CD4-positive, CD25-positive, alpha-beta regulatory T cell (primary cell): Measurements from ENCODE around the gene RELCH. TPM values are rescaled to one million over a fixed set of nuclear protein-coding genes. Genes with fewer than 3 reads are reported as not detected.

ENCODE experiments used
- ATAC-seq, 2 donors: fragments of 150-1000 bp; cut with Tn5 transposase; one replicate each; pipeline ENCODE4 v1.10.0; 2021; ENCODE audit warnings: low read depth in 2 of 2, moderate number of reproducible peaks in 2 of 2, moderate library complexity in 1 of 2
- DNase-seq, 3 donors: peaks; one replicate each; pipeline versions ENCODE4 v3.0.0 to v3.0.0-alpha.2; 2012 to 2022; ENCODE audit warnings: mixed read lengths in 1 of 3
- H3K27ac ChIP-seq: one replicate; pipeline ENCODE4 v1.7.0; 2013; ENCODE audit warnings: mild to moderate bottlenecking, low read length; ENCODE audit not compliant: insufficient read depth, poor library complexity, severe bottlenecking
- H3K27me3 ChIP-seq: one replicate; pipeline ENCODE4 v1.7.0; 2013; ENCODE audit warnings: low read length; ENCODE audit not compliant: control insufficient read depth, insufficient read depth
- H3K36me3 ChIP-seq: one replicate; pipeline ENCODE4 v1.7.0; 2013; ENCODE audit warnings: mild to moderate bottlenecking, low read length, moderate library complexity; ENCODE audit not compliant: control insufficient read depth, insufficient read depth
- H3K4me1 ChIP-seq: 2 replicates; pipeline ENCODE4 v1.7.0; 2013; ENCODE audit warnings: mild to moderate bottlenecking, low read length; ENCODE audit not compliant: insufficient read depth, control insufficient read depth, poor library complexity, severe bottlenecking
- H3K4me3 ChIP-seq: one replicate; pipeline ENCODE4 v1.7.0; 2013; ENCODE audit warnings: low read depth, mild to moderate bottlenecking, low read length, moderate library complexity
- H3K9me3 ChIP-seq, 2 experiments: 1 replicate in 1 of 2; 2 replicates in 1 of 2; pipeline ENCODE4 v1.7.0; 2013; ENCODE audit warnings: low read length in 2 of 2, mild to moderate bottlenecking in 1 of 2, moderate library complexity in 1 of 2; ENCODE audit not compliant: control insufficient read depth in 2 of 2
- H3K27ac Mint-ChIP-seq, 3 donors: one replicate each; pipeline ENCODE4 v1.8.0; 2020 to 2022; ENCODE audit warnings: mild to moderate bottlenecking in 3 of 3, mixed read lengths in 3 of 3, moderate library complexity in 2 of 3
- H3K27me3 Mint-ChIP-seq: one replicate; pipeline ENCODE4 v1.8.0; 2022; ENCODE audit warnings: mild to moderate bottlenecking, mixed read lengths
- H3K36me3 Mint-ChIP-seq: one replicate; pipeline ENCODE4 v1.8.0; 2020; ENCODE audit warnings: mixed read lengths
- H3K4me1 Mint-ChIP-seq, 4 donors: one replicate each; pipeline ENCODE4 v1.8.0; 2020 to 2022; ENCODE audit warnings: mixed read lengths in 4 of 4, mild to moderate bottlenecking in 1 of 4
- H3K4me3 Mint-ChIP-seq, 4 donors: one replicate each; pipeline ENCODE4 v1.8.0; 2020 to 2022; ENCODE audit warnings: mild to moderate bottlenecking in 4 of 4, mixed read lengths in 4 of 4, moderate library complexity in 3 of 4
- H3K9me3 Mint-ChIP-seq, 7 donors: one replicate each; pipeline ENCODE4 v1.8.0; 2020 to 2022; ENCODE audit warnings: mixed read lengths in 7 of 7, mild to moderate bottlenecking in 3 of 7, moderate library complexity in 2 of 7
- polyA plus RNA-seq, 4 donors: library from polyadenylated mRNA; unstranded; fragments of 300-500 nt; fragmentation: Illumina TruSeq; gene quantifications; one replicate each; pipeline ENCODE4 v1.2.3, GENCODE V29; 2021
- total RNA-seq: library from RNA; stranded (reverse); gene quantifications from one replicate; pipeline ENCODE4 v1.2.3, GENCODE V29; 2022

Gene RELCH
- total and polyA plus RNA-seq, 5 donors from 2014 or later, result 7.6 to 76.5 (median 9.3) TPM

DNA sequence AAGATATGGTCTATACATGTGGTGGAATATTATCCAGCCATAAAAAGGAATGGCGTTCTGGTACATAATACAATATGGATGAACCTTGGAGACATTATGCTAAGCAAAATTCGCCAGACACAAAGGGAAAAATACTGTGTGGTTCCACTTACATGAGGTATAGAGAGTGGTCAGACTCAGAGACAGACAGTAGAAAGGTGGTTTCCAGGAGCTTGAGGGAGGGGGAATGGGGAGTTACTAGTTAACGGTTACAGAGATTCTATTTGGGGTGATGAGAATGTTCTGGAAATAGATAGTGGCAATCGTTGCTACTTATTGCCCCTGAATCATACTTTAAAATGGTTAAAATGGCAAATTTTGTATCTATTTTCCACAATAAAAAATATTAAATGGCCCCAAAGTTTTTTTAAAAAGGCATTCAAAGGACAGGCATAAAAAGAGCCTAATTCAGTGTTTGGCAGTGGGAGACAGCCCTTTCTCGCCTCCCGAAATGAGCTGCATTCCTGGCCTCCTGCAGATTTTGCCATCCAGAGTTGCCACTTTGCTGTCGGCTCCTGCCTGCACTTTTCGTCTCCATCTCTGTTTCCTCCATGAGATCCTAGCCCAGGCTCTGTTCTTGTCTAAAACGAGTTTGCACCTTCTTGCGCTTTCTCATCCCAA is 151.5 kb downstream of the RELCH start:
- H3K4me3 ChIP-seq, result no peak overlapping the region
- ATAC-seq (no peak), DNase-seq (no peak)
- Mint-ChIP-seq H3K9me3 (no peaks in the 10 kb centered on the region), H3K4me3 (no peak overlapping the region), H3K27ac (peak overlapping the region in 1 of 3 donors; percentile 2), H3K36me3 (no peaks in the 10 kb centered on the region), H3K4me1 (peaks cover 0 to 10% (median 3%) of the 10 kb centered on the region in 4 donors), H3K27me3 (peaks cover 15% of the 10 kb centered on the region)
- H3K27me3 ChIP-seq, result no peaks in the 10 kb centered on the region
- no peaks in the 10 kb centered on the region for H3K36me3 ChIP-seq
- H3K9me3 ChIP-seq, result no peaks in the 10 kb centered on the region
- no peaks in the 10 kb centered on the region for H3K4me1 ChIP-seq
- no peak overlapping the region for H3K27ac ChIP-seq

- Mint-ChIP-seq H3K36me3 (no peaks in the 10 kb centered on the region), H3K4me1 (peaks cover 0 to 10% (median 3%) of the 10 kb centered on the region in 4 donors), H3K9me3 (no peaks in the 10 kb centered on the region), H3K27me3 (peaks cover 9% of the 10 kb centered on the region), H3K27ac (peak overlapping the region in 1 of 3 donors; percentile 2), H3K4me3 (no peak overlapping the region)
- H3K27me3 ChIP-seq, result peaks cover 2% of the 10 kb centered on the region
- H3K4me3 ChIP-seq, result no peak overlapping the region
- DNase-seq, result peak in 1 of 3 donors; percentile 71
- no peaks in the 10 kb centered on the region for H3K4me1 ChIP-seq
- H3K36me3 ChIP-seq, result no peaks in the 10 kb centered on the region
- peak; percentile 63 to 83 for ATAC-seq
- no peak overlapping the region for H3K27ac ChIP-seq
- H3K9me3 ChIP-seq, result no peaks in the 10 kb centered on the region
These were observed 152.3 kb downstream of the RELCH start for GRCh38 chr18:62339106-62339988.

GRCh38 chr18:62340996-62341395 is 153.9 kb downstream of the RELCH start:
- Histone ChIP-seq H3K27ac (no peak overlapping the region), H3K4me1 (no peaks in the 10 kb centered on the region), H3K27me3 (peaks cover 2% of the 10 kb centered on the region), H3K9me3 (no peaks in the 10 kb centered on the region), H3K4me3 (no peak overlapping the region), H3K36me3 (no peaks in the 10 kb centered on the region)
- no peak overlapping the region for H3K4me3 Mint-ChIP-seq
- DNase-seq (no peak), ATAC-seq (no peak)
- peaks cover 0 to 10% (median 3%) of the 10 kb centered on the region in 4 donors for H3K4me1 Mint-ChIP-seq
- no peaks in the 10 kb centered on the region for H3K9me3 Mint-ChIP-seq
- no peak overlapping the region for H3K27ac Mint-ChIP-seq
- no peaks in the 10 kb centered on the region for H3K36me3 Mint-ChIP-seq
- peaks cover 8% of the 10 kb centered on the region for H3K27me3 Mint-ChIP-seq

GRCh38 chr18:62341473-62341872 is 154.4 kb downstream of the RELCH start:
- Histone ChIP-seq H3K4me3 (no peak overlapping the region), H3K4me1 (no peaks in the 10 kb centered on the region), H3K36me3 (no peaks in the 10 kb centered on the region), H3K27me3 (peaks cover 2% of the 10 kb centered on the region), H3K27ac (no peak overlapping the region), H3K9me3 (no peaks in the 10 kb centered on the region)
- peaks cover 10% of the 10 kb centered on the region for H3K27me3 Mint-ChIP-seq
- H3K36me3 Mint-ChIP-seq, result no peaks in the 10 kb centered on the region
- H3K27ac Mint-ChIP-seq, result no peak overlapping the region
- H3K4me3 Mint-ChIP-seq, result no peak overlapping the region
- peaks cover 0 to 1% (median 0%) of the 10 kb centered on the region in 7 donors for H3K9me3 Mint-ChIP-seq
- DNase-seq, result no peak
- no peak for ATAC-seq
- peaks cover 0 to 10% (median 3%) of the 10 kb centered on the region in 4 donors for H3K4me1 Mint-ChIP-seq

- Mint-ChIP-seq H3K27me3 (peaks cover 10% of the 10 kb centered on the region), H3K9me3 (peaks cover 0 to 1% (median 0%) of the 10 kb centered on the region in 7 donors), H3K4me1 (peaks cover 3 to 16% (median 6%) of the 10 kb centered on the region in 4 donors), H3K36me3 (no peaks in the 10 kb centered on the region), H3K27ac (no peak overlapping the region), H3K4me3 (no peak overlapping the region)
- no peak overlapping the region for H3K27ac ChIP-seq
- ATAC-seq, result no peak
- peaks cover 2% of the 10 kb centered on the region for H3K27me3 ChIP-seq
- no peak for DNase-seq
- no peak overlapping the region for H3K4me3 ChIP-seq
- no peaks in the 10 kb centered on the region for H3K9me3 ChIP-seq
- no peaks in the 10 kb centered on the region for H3K36me3 ChIP-seq
- no peaks in the 10 kb centered on the region for H3K4me1 ChIP-seq
These were observed 155.8 kb downstream of the RELCH start for GRCh38 chr18:62342884-62343283.

- no peak overlapping the region for H3K27ac Mint-ChIP-seq
These were observed 156.3 kb downstream of the RELCH start for GRCh38 chr18:62343316-62343715.

DNA sequence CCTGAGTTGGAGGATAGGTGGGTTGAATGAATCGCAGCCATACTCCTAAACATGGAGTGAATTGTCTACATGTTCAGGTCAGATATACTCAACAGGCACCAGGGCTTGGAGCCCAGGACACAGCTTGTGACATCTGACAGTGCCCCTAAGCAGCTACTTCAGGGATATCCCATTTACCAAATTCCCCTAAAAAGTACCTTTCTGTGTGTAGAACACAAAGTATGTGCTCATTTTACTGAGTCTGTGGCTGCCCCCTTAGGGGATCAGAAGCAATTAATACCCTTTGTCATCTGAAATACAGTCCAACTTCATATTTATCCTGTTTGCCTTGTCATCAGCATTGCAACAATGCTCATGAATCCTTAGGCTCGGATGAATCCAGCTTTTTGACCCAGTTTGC is 158.9 kb downstream of the RELCH start:
- no peaks in the 10 kb centered on the region for H3K36me3 Mint-ChIP-seq
- no peaks in the 10 kb centered on the region for H3K4me1 ChIP-seq
- no peak overlapping the region for H3K27ac Mint-ChIP-seq
- H3K36me3 ChIP-seq, result no peaks in the 10 kb centered on the region
- peaks cover 0 to 3% (median 0%) of the 10 kb centered on the region in 7 donors for H3K9me3 Mint-ChIP-seq
- ATAC-seq (no peak), DNase-seq (no peak)
- H3K4me1 Mint-ChIP-seq, result peaks cover 0 to 8% (median 3%) of the 10 kb centered on the region in 4 donors
- H3K27me3 Mint-ChIP-seq, result peaks cover 13% of the 10 kb centered on the region
- no peak overlapping the region for H3K4me3 Mint-ChIP-seq
- H3K27ac ChIP-seq, result no peak overlapping the region
- H3K27me3 ChIP-seq, result peaks cover 2% of the 10 kb centered on the region
- H3K4me3 ChIP-seq, result no peak overlapping the region
- H3K9me3 ChIP-seq, result no peaks in the 10 kb centered on the region

More at GRCh38 chr18:62343316-62343715, 156.3 kb downstream of the RELCH start:
- peaks cover 2% of the 10 kb centered on the region for H3K27me3 ChIP-seq
- ATAC-seq (no peak), DNase-seq (no peak)
- peaks cover 13% of the 10 kb centered on the region for H3K27me3 Mint-ChIP-seq
- H3K4me3 Mint-ChIP-seq, result no peak overlapping the region
- H3K4me1 Mint-ChIP-seq, result peaks cover 3 to 13% (median 6%) of the 10 kb centered on the region in 4 donors
- H3K36me3 Mint-ChIP-seq, result no peaks in the 10 kb centered on the region
- no peaks in the 10 kb centered on the region for H3K36me3 ChIP-seq
- no peak overlapping the region for H3K4me3 ChIP-seq
- H3K9me3 ChIP-seq, result no peaks in the 10 kb centered on the region
- H3K27ac ChIP-seq, result no peak overlapping the region
- no peaks in the 10 kb centered on the region for H3K4me1 ChIP-seq
- peaks cover 0 to 1% (median 0%) of the 10 kb centered on the region in 7 donors for H3K9me3 Mint-ChIP-seq
